Cardiac muscle cell (in vitro differentiated cells and primary cell): Measurements from ENCODE around the gene CHST8. TPM values are rescaled to one million over a fixed set of nuclear protein-coding genes. Genes with fewer than 3 reads are reported as not detected.

ENCODE experiments used
- DNase-seq, 2 donors: peaks; one replicate each; pipeline versions ENCODE4 v3.0.0 to v3.0.0-alpha.2; 2010 to 2017; ENCODE audit warnings: low read depth in 1 of 2, low spot score in 1 of 2
- H3K27ac ChIP-seq: fragments of 200-600 bp; sonication (generic); 2 replicates; pipeline ENCODE4 v1.5.1; 2016
- H3K27me3 ChIP-seq: fragments of 200-600 bp; sonication (generic); 2 replicates; pipeline ENCODE4 v1.6.0; 2016; ENCODE audit warnings: control low read depth
- H3K36me3 ChIP-seq: fragments of 200-600 bp; sonication (generic); 2 replicates; pipeline ENCODE4 v1.5.1; 2016; ENCODE audit warnings: control low read depth
- H3K4me1 ChIP-seq: fragments of 200-600 bp; sonication (generic); 2 replicates; pipeline ENCODE4 v1.8.1; 2017; ENCODE audit warnings: low read depth, mild to moderate bottlenecking, mixed run types
- H3K4me3 ChIP-seq: fragments of 200-600 bp; sonication (generic); 2 replicates; pipeline ENCODE4 v1.5.1; 2016; ENCODE audit warnings: mild to moderate bottlenecking
- H3K9me3 ChIP-seq: fragments of 200-600 bp; sonication (generic); 2 replicates; pipeline ENCODE4 v1.5.1; 2017; ENCODE audit warnings: low read depth, mild to moderate bottlenecking, control low read depth
- CTCF ChIP-seq: IDR thresholded peaks from 2 replicates; pipeline ENCODE4 v1.5.1; 2012; ENCODE audit warnings: low read depth, mild to moderate bottlenecking, low read length
- polyA plus RNA-seq: library from polyadenylated mRNA; unstranded; fragments of >200 nt; fragmentation: Nextera tagmentation; extraction: Ambion mirVana; gene quantifications from 2 replicates; pipeline ENCODE4 v1.2.1, GENCODE V29; 2016
- total RNA-seq: library from RNA; depleted of rRNA; stranded (reverse); fragments of >200 nt; gene quantifications from 2 replicates; pipeline ENCODE4 v1.2.3, GENCODE V29; 2016

CHST8 gene
- total and polyA plus RNA-seq, 2 experiments from 2014 or later: 0.84 to 0.89 TPM

- TF ChIP-seq CTCF: no peak
- no peak overlapping the region for H3K4me3 ChIP-seq
These were observed 200.1 kb downstream of the CHST8 start for GRCh38 chr19:33821871-33822270.

More at GRCh38 chr19:33821871-33822270, 200.1 kb downstream of the CHST8 start:
- no peak for DNase-seq
- no peak overlapping the region for H3K27ac ChIP-seq
- no peaks in the 10 kb centered on the region for H3K36me3 ChIP-seq
- H3K4me1 ChIP-seq: no peaks in the 10 kb centered on the region
- no peaks in the 10 kb centered on the region for H3K27me3 ChIP-seq
- no peaks in the 10 kb centered on the region for H3K9me3 ChIP-seq

Other genes starting within 250 kb of the CHST8 start
- 21.1 and 22.3 TPM in 2 replicates for gene CEBPG, start 248.2 kb upstream of the CHST8 start, total RNA-seq
- gene CEBPG, start 248.2 kb upstream of the CHST8 start, polyA plus RNA-seq: 17.4 and 22.9 TPM in 2 replicates
- gene PEPD, start 100.2 kb upstream of the CHST8 start, total RNA-seq: 40.3 and 66.9 TPM in 2 replicates
- 46.6 and 80.6 TPM in 2 replicates for gene PEPD, start 100.2 kb upstream of the CHST8 start, polyA plus RNA-seq
- gene KCTD15, start 174.9 kb downstream of the CHST8 start, total RNA-seq: 136 and 161 TPM in 2 replicates
- gene KCTD15, start 174.9 kb downstream of the CHST8 start, polyA plus RNA-seq: 17.1 and 21.9 TPM in 2 replicates